HG02970 (cell line): ENCODE results near the gene TTLL13.

Experiments used
- ATAC-seq: cut with Tn5 transposase; IDR thresholded peaks from one replicate; pipeline ENCODE4 v1.9.1; 2021; ENCODE audit warnings: mild to moderate bottlenecking, moderate library complexity, moderate number of reproducible peaks; ENCODE audit not compliant: unreplicated experiment, low FRiP score

The TTLL13 gene

DNA sequence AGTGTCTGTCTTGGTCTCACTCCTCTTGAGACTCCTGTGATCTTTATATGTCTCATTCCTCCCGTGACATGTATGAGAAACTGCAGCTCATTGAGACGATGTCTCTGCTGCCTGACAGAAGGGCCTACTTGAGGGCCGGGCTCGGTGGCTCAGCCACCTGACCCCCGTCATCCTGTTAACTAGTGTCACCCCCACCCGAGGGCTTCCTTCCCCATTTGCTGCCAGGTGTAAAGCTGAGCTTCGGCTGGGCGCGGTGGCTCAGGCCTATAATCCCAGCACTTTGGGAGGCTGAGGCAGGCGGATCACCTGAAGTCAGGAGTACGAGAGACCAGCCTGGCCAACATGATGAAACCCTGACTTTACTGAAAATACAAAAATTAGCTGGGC, 35.5 kb upstream of the TTLL13 start:
- no peak for ATAC-seq

DNA sequence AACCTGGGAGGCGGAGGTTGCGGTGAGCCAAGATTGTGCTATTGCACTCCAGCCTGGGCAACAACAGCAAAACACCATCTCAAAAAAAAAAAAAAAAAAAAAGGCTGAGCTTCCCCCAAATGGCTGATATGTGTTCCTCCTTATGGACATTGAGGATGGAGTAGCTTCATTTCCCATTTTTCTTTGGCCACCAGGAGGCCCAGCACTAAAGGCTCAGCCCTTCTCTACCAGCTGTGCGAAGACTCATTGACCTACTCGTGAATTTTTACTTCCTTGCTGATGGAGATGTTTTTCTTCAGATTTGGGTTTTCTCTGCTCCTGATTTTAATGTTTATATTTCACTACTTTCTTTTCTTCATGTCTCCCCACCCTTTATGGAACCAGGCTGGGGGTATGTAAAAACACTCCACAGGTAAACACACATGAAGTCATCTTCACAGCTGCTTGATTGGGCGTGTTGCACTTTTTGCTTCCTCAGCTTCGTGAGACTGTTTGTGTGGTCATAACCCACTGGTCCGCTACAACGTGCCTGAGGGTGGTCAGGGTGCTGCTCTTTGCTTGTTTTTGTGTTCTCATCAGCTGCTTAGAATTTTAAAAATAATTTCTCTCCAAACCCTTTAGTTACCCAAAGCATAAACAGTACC, 34.7 kb upstream of the TTLL13 start:
- no peak for ATAC-seq

DNA sequence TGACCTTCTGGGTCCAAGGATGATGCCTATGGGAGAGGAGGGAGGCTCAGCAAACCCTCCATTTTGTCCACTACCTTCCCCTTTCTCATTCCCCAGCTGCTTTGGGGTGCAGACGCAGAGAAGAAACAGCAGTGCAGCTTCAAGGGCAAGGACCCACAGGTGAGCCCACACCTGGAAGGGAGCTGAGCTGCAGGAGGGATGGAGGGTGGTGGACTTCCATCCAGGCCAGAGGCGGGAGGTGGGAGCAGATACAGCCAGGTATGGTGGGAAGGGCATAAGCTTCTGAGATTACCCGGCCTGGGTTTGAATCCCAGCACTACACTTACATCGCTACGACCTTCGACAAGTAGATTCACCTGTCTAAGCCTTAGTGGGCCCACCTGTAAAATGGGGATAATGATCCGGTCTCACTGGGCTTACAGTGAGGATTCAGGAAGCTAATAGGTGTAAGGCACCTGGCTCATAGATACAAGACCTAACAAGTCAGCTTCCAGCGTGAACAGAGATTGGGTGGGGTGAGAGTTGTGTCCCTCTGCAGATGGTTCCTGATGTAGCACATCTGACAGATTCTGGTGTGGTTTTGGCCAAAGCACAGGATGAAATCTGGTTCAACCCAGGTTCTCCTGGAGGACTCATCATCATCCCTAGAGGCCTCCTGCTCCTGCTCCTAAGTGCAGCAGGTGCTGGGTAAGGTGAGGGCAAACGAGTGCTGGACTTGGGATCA, 31.5 kb upstream of the TTLL13 start:
- no peak for ATAC-seq

DNA sequence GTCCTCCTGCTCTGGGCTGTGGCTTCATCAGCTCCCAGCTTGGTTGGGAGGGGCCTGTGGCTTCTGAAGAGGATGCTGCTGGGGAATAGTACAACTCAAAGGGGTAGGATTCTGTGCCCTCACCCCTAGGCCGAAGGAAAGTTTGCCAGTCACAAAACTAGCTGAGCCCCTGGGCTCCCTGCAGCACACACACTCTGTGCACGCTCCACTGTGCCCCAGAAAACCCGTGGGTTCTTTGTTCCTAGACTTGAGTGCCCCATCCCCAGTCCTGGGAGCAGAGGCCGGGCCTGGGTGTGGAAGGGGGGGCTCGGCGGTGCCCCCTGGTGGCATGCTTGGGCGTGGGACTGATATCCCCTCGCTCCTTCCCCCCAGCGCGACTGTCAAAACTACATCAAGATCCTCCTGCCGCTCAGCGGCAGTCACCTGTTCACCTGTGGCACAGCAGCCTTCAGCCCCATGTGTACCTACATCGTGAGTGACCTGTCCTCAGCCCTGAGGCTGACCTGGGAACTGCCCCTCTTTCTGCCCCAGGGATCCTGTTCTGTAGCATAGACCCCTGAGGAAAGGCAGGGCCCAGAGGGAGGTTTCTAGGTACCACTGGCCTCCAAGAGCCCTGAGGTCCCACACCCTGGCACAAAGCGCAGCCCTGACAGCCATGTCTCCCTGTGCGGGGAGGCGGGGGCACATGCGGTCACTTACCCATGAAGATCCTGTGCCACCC, 29.8 kb upstream of the TTLL13 start:
- ATAC-seq = no peak

DNA sequence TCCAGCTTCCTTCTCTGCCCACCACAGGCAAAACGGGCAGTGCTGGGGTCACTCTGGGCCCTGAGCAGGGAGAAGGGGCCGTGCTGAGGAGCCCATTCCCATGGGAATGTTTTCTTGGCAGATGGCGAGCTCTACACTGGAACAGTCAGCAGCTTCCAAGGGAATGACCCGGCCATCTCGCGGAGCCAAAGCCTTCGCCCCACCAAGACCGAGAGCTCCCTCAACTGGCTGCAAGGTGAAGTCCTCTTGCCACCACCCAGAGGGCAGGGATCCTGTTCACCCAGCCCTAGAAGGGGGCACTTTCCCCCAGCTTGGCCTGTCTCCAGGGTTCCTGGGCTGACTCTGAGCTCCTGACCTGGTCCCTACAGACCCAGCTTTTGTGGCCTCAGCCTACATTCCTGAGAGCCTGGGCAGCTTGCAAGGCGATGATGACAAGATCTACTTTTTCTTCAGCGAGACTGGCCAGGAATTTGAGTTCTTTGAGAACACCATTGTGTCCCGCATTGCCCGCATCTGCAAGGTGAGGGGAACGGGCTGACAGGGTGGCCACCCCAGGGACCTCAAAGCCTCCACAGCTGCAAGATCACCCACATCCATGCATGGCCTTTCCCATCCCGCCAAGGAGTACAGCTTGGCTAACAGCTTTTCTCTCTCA, 28.0 kb upstream of the TTLL13 start:
- no peak for ATAC-seq

DNA sequence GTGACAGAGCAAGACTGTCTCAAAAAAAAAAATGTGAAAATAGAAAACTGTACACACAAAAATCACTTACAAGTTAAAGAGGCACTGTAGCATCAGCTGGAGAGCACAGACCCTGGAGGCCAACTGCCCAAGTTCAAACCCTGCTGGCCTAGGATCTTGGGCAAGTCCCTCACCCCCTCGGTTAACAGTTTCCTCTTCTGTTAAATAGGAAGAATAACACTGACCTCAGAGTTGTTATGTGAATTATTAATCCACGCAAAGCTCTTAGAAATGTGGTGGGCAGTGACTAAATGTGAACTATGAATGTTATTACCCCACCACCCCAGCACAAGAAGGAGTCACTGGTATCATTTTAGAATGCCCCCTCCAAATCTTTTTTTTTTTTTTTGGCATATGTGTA, 26.8 kb upstream of the TTLL13 start:
- no peak for ATAC-seq

- no peak for ATAC-seq
These were observed 25.8 kb upstream of the TTLL13 start for GRCh38 chr15:90223441-90224165.

- ATAC-seq = no peak
These were observed 24.3 kb upstream of the TTLL13 start for GRCh38 chr15:90225047-90225446.

DNA sequence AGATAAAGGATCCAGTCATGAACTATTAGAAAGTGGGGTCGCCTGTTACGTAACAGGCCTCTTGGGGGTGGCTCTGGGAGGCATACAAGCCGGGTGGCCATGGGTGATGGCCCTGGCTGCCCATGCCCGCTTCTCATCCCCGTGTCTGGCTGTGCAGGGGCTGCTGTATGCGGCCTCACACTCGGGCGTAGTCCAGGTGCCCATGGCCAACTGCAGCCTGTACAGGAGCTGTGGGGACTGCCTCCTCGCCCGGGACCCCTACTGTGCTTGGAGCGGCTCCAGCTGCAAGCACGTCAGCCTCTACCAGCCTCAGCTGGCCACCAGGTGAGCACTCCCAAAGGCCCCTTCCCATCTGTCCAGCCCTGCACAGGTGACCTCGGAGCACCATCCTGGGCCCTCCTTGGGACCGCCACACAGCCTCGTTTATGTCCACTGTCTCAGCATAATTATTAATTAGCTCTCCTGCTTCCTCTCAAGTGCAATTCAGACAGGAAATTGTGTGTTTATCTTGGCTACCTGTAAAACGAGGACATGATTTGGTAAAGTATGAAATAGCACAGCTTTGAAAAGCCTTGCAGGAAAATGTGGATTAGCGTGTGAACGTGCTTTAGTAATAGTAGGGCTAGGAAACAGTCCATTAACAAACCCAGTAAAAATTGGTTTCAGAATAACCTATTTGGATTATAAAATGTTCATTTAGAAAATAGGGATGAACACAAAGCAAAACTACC, 23.7 kb upstream of the TTLL13 start:
- no peak for ATAC-seq

DNA sequence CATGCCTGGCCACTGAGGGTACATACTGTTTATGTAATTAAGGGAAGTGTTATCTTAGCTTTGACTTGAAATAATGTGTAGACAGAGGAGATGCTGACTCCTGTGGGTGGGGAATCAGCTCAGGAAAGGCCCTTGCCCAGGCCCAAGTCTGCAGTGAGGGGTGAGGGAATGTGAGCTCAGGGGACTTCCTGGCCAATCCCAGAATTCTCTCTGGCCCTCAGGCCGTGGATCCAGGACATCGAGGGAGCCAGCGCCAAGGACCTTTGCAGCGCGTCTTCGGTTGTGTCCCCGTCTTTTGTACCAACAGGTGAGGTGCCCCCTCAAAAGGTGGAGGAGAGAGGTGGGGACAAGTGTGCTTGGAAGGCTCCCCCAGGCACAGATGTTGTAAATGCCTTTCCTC, 22.0 kb upstream of the TTLL13 start:
- no peak for ATAC-seq

- ATAC-seq = no peak
These were observed 21.3 kb upstream of the TTLL13 start for GRCh38 chr15:90227816-90228772.

DNA sequence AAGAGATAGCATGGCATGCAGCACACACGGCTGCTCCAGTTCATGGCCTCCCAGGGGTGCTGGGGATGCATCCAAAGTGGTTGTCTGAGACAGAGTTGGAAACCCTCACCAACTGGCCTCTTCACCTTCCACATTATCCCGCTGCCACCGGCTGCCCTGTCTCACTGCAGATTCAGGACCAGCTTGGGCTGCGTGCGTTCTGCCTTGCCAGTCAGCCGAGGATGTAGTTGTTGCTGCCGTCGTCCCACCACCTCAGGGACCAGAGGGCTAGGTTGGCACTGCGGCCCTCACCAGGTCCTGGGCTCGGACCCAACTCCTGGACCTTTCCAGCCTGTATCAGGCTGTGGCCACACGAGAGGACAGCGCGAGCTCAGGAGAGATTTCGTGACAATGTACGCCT, 20.4 kb upstream of the TTLL13 start:
- no peak for ATAC-seq

- ATAC-seq = no peak
These were observed 19.3 kb upstream of the TTLL13 start for GRCh38 chr15:90230071-90230494.

GRCh38 chr15:90230610-90231009, 18.7 kb upstream of the TTLL13 start:
- ATAC-seq = no peak

DNA sequence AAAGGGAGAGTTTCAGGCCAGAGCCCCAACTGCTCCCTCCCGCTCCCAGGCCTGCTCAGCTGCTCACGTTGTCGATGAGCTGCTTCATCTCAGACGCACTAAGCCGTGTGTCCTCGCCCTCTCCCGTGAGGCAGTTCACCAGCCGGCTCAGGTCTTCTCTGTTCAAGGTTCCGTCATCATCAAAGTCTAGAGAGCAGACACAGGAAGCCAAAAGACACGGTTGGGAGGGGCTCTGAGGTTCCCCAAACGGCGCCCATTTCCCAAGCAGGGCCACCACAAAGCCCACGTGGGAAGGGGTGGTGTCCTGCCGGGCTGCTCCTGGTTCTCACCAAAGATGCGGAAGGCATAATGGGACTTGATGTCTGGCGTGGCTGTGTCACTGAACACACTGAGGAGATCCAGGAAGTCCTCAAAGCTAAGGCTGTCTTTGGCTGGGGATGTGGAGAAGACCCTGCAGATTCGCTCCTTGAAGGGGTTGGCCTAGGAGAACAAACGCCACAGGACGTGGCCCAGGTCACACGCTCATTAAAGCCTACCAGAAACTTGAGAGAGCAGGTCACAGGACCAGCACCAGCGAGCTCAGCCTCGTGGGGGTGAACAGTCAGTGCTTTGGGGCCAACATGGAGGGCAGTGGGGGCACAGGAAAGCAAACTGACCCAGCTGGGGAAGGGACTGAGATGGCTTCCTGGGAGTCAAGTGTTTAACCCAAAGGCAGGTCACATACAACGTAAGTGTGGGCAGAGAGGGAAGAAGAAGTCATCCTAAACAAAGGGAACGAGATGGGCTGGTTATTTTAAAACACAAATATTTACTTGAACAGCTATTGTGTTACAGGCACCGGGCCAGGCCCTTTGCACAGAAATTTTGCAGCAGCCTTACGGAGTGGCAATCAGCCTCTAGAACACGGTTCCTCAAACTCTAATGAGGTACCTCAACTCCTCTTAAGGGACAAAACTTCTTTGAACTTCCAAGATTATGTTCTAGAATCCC, 18.0 kb upstream of the TTLL13 start:
- no peak for ATAC-seq

GRCh38 chr15:90232196-90232595, 17.2 kb upstream of the TTLL13 start:
- no peak for ATAC-seq

- no peak for ATAC-seq
These were observed 16.4 kb upstream of the TTLL13 start for GRCh38 chr15:90232941-90233386.
